ENCODE data around the gene DENND2A. TPM values are rescaled to one million over a fixed set of nuclear protein-coding genes. Genes with fewer than 3 reads are reported as not detected.
"Not testable (repeated sequence)": the region's sequence is repeated elsewhere in the genome, so short reads cannot be mapped to it uniquely, and the experiment has no call there.

DENND2A gene
- total and polyA plus RNA-seq, 2 of the 4 experiments (the other 2 are of a cell fraction) = 7.5 to 10.3 TPM

- H3K9ac ChIP-seq (ENCODE audit: low read depth, low read length); BruUV-seq (replicated peaks); H3K4me2 ChIP-seq (ENCODE audit: low read depth, low read length); POLR2A ChIA-PET (ENCODE audit: unreplicated experiment); H2AFZ ChIP-seq (replicated peaks; ENCODE audit: low read length, poor library complexity); H2AK5ac ChIP-seq (ENCODE audit: low read depth, low read length); H3K9me1 ChIP-seq (ENCODE audit: insufficient read depth, low read length); ATAC-seq (ENCODE audit: low read depth); H2BK20ac ChIP-seq (ENCODE audit: low read depth, low read length); dilution Hi-C loops (cut with HindIII; ENCODE audit: low sequenced_read_pairs, unreplicated experiment); in situ Hi-C loops (cut with MboI; ENCODE audit: low sequenced_read_pairs); CTCF ChIA-PET; H3K27me3 ChIP-seq (ENCODE audit: control insufficient read depth, insufficient read depth, low read length); H3K9me3 ChIP-seq (ENCODE audit: control insufficient read depth, insufficient read depth, low read length); H3K14ac ChIP-seq (replicated peaks; ENCODE audit: low read depth, low read length); H3K79me1 ChIP-seq (ENCODE audit: low read depth in 1 of 2, low read length in 2 of 2); H4K8ac ChIP-seq (ENCODE audit: low read depth in 2 of 2, low read length in 2 of 2); H3K4ac ChIP-seq (ENCODE audit: low read depth, low read length); H3K23ac ChIP-seq (ENCODE audit: low read depth, low read length); H4K20me1 ChIP-seq (ENCODE audit: insufficient read depth, low read length); H2BK120ac ChIP-seq (ENCODE audit: low read depth, low read length); H2AK9ac ChIP-seq (replicated peaks; ENCODE audit: low read depth, low read length, poor library complexity); H4K5ac ChIP-seq (ENCODE audit: low read depth, low read length); H3K18ac ChIP-seq (ENCODE audit: low read depth, low read length); H2BK5ac ChIP-seq (ENCODE audit: low read depth, low read length, poor library complexity, severe bottlenecking); H2BK15ac ChIP-seq (ENCODE audit: low read depth, low read length); H3K4me1 ChIP-seq (ENCODE audit: control insufficient read depth, insufficient read depth, low read length); H3K4me3 ChIP-seq (ENCODE audit: insufficient read depth, low read depth, low read length); H3K27ac ChIP-seq (ENCODE audit: insufficient read depth, low read length); H3K36me3 ChIP-seq (ENCODE audit: control insufficient read depth, insufficient read depth, low read length); H3K56ac ChIP-seq (ENCODE audit: extremely low read depth, insufficient read depth, low read length); H4K91ac ChIP-seq (ENCODE audit: insufficient read depth, low read depth, low read length); DNase-seq: not testable (repeated sequence)
- intact Hi-C loops (cut with micrococcal nuclease) = loop anchor here (5.0 kb wide), 1 partner anchor 855 kb away; no protein-coding TSS in a partner anchor
- no CpG with 5 or more reads among the region's 11 CpGs for WGBS, 2 experiments (ENCODE audit: extremely low coverage in 2 of 2, insufficient read length in 1 of 2)
Observed at GRCh38 chr7:140676956-140677355, 36.3 kb upstream of the DENND2A start.

All from IMR-90 (cell line).